Epithelial cell of proximal tubule (primary cell): ENCODE data around the gene CCDC137. TPM values are rescaled to one million over a fixed set of nuclear protein-coding genes. Genes with fewer than 3 reads are reported as not detected.

Source experiments
- DNase-seq: peaks from one replicate; pipeline ENCODE4 v3.0.0-alpha.2; 2011; ENCODE audit warnings: low read depth
- H3K4me3 ChIP-seq: 2 replicates; pipeline ENCODE4 v1.5.1; 2011; ENCODE audit warnings: low read depth, mild to moderate bottlenecking, low read length
- total RNA-seq: library from RNA; depleted of rRNA; stranded (reverse); fragments of >200 nt; gene quantifications from 2 replicates; pipeline ENCODE4 v1.2.3, GENCODE V29; 2015
- TF ChIP-seq, protein P1 (sequence below): conservative IDR thresholded peaks from 2 replicates; pipeline ENCODE4 v1.5.1; 2012; ENCODE audit warnings: low read depth, mild to moderate bottlenecking, low read length

The CCDC137 gene
- total RNA-seq, 1 donor from 2014 or later: 32.7 TPM

DNA sequence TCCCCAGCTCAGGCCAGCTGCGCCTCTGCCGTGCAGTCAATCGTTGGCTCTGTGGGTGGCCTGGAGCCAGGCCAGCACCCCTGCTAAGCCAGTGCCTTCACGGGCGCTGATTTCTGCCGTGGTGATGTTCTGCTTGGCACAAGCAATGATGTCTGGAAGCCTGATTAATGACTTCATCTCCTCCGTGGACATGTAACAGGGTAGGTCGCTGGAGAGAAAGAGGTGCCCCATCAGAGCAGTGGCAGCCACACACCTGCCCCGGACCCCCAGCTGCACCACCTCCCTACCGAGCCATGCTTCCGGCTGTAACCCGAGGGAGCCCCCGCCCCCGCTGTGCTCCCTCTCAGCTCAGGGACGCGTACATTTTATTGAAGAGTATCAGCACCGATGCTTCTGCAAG lies 15.1 kb downstream of the CCDC137 start:
- H3K4me3 ChIP-seq: peak overlapping the region; percentile 1
- TF ChIP-seq, protein P1, sequence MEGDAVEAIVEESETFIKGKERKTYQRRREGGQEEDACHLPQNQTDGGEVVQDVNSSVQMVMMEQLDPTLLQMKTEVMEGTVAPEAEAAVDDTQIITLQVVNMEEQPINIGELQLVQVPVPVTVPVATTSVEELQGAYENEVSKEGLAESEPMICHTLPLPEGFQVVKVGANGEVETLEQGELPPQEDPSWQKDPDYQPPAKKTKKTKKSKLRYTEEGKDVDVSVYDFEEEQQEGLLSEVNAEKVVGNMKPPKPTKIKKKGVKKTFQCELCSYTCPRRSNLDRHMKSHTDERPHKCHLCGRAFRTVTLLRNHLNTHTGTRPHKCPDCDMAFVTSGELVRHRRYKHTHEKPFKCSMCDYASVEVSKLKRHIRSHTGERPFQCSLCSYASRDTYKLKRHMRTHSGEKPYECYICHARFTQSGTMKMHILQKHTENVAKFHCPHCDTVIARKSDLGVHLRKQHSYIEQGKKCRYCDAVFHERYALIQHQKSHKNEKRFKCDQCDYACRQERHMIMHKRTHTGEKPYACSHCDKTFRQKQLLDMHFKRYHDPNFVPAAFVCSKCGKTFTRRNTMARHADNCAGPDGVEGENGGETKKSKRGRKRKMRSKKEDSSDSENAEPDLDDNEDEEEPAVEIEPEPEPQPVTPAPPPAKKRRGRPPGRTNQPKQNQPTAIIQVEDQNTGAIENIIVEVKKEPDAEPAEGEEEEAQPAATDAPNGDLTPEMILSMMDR: no peak
- DNase-seq: peak; percentile 68

DNA sequence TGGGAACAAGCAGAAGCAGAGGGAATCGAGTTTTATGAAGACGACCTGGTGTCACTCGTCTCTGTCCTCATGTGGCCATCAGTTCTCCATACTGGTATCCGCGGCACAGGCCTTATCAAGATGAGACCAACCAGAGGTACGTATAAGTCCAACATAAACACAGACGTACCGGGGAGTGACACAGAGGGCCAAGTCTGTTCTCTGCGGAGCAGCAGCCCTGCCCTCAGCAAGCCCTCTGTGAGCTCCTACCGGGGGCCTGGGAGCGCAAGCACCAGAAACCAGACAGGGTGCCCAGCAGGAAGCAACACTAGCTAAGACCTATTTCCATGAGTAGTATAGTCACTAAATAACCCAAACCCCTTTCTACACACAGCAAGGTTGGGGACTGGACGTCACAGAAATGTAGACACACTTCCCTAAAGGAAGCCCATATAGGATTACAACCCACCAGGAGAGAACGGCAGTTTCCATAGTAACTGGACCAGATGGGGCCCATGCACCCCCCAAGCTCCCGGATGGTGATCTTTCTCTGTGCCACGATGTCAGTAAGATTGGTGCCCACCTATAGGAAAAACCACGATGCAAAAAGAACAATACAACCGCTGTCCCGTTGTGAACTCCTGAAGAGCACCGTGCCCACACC lies 16.1 kb downstream of the CCDC137 start:
- DNase-seq: no peak
- TF ChIP-seq, protein P1: no peak
- peak overlapping the region; percentile 96 for H3K4me3 ChIP-seq

DNA sequence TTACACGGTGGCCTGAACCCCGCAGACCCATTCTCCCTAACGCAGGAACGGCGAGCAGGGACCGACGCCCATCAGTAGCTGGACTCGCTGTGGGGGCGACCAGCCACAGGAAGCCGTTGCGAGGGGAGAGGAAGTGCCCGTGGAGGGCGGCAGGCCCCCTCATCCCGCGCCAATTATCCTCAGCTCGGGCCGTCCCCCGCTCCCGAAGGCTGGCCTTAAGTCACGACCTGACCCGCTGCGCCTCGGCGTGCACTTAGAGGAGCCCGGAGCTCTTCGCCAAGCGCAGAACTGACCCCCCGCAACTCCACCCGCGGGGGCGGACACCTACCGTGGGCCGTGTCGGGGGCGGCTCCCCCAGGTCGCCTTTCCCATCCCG lies 16.7 kb downstream of the CCDC137 start:
- TF ChIP-seq, protein P1: no peak
- DNase-seq: no peak
- peak overlapping the region; percentile 96 for H3K4me3 ChIP-seq

DNA sequence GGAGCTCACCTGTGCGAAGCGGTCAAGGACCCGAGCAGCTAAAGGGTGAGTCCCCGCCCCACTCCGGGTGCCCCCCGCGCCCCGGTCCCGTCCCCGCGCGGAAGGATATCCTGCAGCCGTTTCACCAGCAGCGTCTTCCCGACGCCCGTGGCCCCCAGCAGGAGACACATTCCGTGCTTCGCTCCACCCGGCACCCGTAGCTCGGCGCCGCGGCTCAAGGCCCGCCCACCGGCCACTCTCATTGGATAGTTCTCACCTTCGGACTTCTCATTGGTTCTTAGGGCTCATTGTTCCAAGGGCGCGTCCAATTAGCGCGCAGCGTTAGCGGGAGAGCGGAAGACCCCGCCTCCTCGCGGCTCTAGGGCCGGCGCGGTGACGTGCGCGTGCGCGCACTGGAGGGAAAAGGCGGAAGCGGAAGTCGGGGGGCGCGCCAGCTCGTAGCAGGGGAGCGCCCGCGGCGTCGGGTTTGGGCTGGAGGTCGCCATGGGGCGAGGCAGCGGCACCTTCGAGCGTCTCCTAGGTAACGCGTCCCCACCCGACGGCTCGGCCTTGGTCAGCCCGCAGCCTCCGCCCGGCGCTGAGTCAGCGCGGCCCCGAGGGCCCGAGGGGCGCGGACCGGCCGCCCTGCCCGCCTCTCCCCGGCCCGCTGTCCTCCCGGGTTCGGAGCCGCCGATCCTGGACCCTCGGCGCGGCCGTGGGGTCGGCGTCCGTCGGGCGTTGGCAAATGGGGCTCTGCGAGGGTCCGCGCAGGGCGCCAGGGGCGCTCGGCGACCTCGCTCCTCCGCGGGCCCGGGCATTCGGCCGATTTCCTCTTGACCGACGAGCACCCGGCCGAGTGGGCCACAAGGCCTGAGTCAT lies 17.3 kb downstream of the CCDC137 start, which contains the start of the genes ARL16 and HGS:
Gene ARL16 (minus strand): TSS at position 214 of the 858 bp plus-strand sequence. CDS start 44 bp downstream, at position 170.
Gene HGS (plus strand): TSS at position 428 of the 858 bp plus-strand sequence. CDS start 56 bp downstream, at position 484.
- DNase-seq: peak; percentile 91
- H3K4me3 ChIP-seq: peak within 1 kb of the TSS; percentile 96
- TF ChIP-seq, protein P1: no peak

DNA sequence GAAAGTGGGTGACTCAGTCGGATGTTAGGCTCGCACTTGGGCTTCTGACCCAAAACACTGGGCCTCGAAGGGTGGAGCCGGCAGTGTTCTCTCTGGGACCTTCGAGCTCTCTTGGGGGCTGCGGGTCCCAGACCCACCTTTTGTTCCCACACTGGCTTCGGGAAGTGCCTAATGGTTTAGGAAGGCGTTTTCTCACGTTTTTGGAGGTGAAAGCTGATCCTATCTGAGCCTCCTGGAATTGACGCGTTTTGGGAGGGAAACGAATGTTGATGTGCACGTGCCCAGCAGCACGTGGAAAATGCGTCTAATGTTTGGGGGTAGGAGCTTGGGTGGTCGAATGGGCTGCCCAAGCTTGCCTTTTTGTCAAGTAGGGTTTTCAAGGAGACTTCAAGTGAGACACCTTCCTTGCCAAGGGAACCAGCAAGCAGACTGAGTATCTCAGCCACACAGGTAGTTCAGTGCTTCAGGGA lies 17.9 kb downstream of the CCDC137 start:
- H3K4me3 ChIP-seq: peak overlapping the region; percentile 96
- TF ChIP-seq, protein P1: no peak
- no peak for DNase-seq

DNA sequence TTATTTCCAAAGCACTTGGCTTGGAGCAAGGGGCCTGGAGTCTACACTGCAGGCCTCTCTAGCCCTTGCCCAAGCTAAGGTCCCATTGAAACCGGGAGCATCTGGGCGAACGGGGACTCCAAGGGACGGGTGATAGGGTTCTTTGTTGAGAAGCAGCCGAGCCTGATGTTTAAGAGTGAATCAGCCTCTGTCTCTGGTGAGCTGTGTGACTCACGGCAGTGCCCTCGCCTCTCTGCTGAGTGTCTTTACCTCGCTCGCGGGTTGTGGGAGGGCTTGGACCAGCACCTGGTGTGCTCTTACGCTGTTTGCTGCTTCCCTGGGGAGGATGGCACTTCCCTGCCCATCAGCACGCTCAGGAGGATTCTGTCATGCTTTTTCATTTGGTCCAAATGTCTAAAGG lies 18.6 kb downstream of the CCDC137 start:
- TF ChIP-seq, protein P1: no peak

More for the DNA sequence above, 18.6 kb downstream of the CCDC137 start:
- DNase-seq: no peak
- H3K4me3 ChIP-seq: peak overlapping the region; percentile 96
